Prostate gland (tissue), 2 donors: ENCODE measurements around the gene NOL3. TPM values are rescaled to one million over a fixed set of nuclear protein-coding genes. Genes with fewer than 3 reads are reported as not detected.

Source experiments
- DNase-seq: peaks from one replicate; pipeline ENCODE4 v3.0.0-alpha.2; 2019; ENCODE audit warnings: low spot score
- H3K27ac ChIP-seq, 2 donors: fragments of 200-600 bp; sonication (generic); 2 replicates each; pipeline ENCODE4 v1.5.1; 2017 to 2019
- H3K27me3 ChIP-seq: fragments of 200-600 bp; sonication (generic); replicated peaks from 2 replicates; pipeline ENCODE4 v1.5.1; 2019; ENCODE audit not compliant: insufficient read depth
- H3K36me3 ChIP-seq, 2 donors: fragments of 200-600 bp; sonication (generic); 1 replicate in 1 of 2; 2 replicates in 1 of 2; pipeline versions ENCODE4 v1.5.1 to v1.8.1; 2017 to 2019
- H3K4me1 ChIP-seq: fragments of 200-600 bp; sonication (generic); replicated peaks from 2 replicates; pipeline ENCODE4 v1.5.1; 2019
- H3K4me3 ChIP-seq, 2 donors: fragments of 200-600 bp; sonication (generic); 2 replicates each; pipeline ENCODE4 v1.5.1; 2017 to 2019
- H3K9me3 ChIP-seq: fragments of 200-600 bp; sonication (generic); 2 replicates; pipeline ENCODE4 v1.5.1; 2017
- CTCF ChIP-seq, 4 experiments: fragments of 200-600 bp in 2 of 4; fragments of 450-650 bp in 2 of 4; sonication (generic) in 2 of 4; IDR thresholded peaks; 1 replicate in 3 of 4; 2 replicates in 1 of 4; pipeline ENCODE4 v1.5.1; 2016 to 2019; ENCODE audit warnings: antibody characterized with exemption in 4 of 4, mild to moderate bottlenecking in 2 of 4, moderate library complexity in 2 of 4
- POLR2A ChIP-seq: fragments of 450-650 bp; IDR thresholded peaks from one replicate; pipeline ENCODE4 v1.6.1; 2016; ENCODE audit warnings: antibody characterized with exemption, mild to moderate bottlenecking
- POLR2AphosphoS5 ChIP-seq: sonication (generic); formaldehyde crosslinking; IDR thresholded peaks from one replicate; pipeline ENCODE4 v1.6.1; 2017; ENCODE audit warnings: antibody characterized with exemption
- WGBS: methylation state at CpG from one replicate; pipeline ENCODE4 v1.1.5; 2018; 5-methylcytosine and 5-hydroxymethylcytosine counted together
- intact Hi-C: fragments of 100-400 bp; cut with DNase I; formaldehyde crosslinking; loops from one replicate; pipeline ENCODE4 v1.14.2; 2022
- total RNA-seq, 2 donors: library from RNA; depleted of rRNA; stranded (reverse); fragments of >200 nt; gene quantifications; one replicate each; pipeline ENCODE4 v1.1.0, GENCODE V29; 2016

NOL3 gene
- total RNA-seq, 2 donors from 2014 or later = 60.8 to 129 TPM

GRCh38 chr16:67206838-67207248, 36.5 kb downstream of the NOL3 start:
- TF ChIP-seq POLR2AphosphoS5 (no peak), CTCF (IDR thresholded peaks at IDR 0.05) (no peak)
- Histone ChIP-seq H3K4me1 (no peaks in the 10 kb centered on the region), H3K27me3 (no peaks in the 10 kb centered on the region), H3K27ac (no peak overlapping the region), H3K9me3 (no peaks in the 10 kb centered on the region), H3K36me3 (peaks cover 0 to 9% of the 10 kb centered on the region in 2 donors), H3K4me3 (no peak overlapping the region)
- DNase-seq = no peak
- 93% methylated on average over 3 of the region's 3 CpGs for WGBS
- intact Hi-C loops = no loop called here

GRCh38 chr16:67207249-67208091, 37.1 kb downstream of the NOL3 start:
- no peaks in the 10 kb centered on the region for H3K4me1 ChIP-seq
- no peak overlapping the region for H3K27ac ChIP-seq
- no peaks in the 10 kb centered on the region for H3K9me3 ChIP-seq
- TF ChIP-seq POLR2A (no peak), CTCF (IDR thresholded peaks at IDR 0.05) (no peak)
- 73% methylated on average over 16 of the region's 21 CpGs for WGBS
- H3K36me3 ChIP-seq = peaks cover 0 to 3% of the 10 kb centered on the region in 2 donors
- no peak overlapping the region for H3K4me3 ChIP-seq
- intact Hi-C loops = no loop called here
- no peaks in the 10 kb centered on the region for H3K27me3 ChIP-seq
- DNase-seq = no peak

- intact Hi-C loops = no loop called here
- no peaks in the 10 kb centered on the region for H3K27me3 ChIP-seq
- H3K4me3 ChIP-seq = no peak overlapping the region
- H3K9me3 ChIP-seq = no peaks in the 10 kb centered on the region
- 90% methylated on average over 11 of the region's 11 CpGs for WGBS
- no peaks in the 10 kb centered on the region for H3K4me1 ChIP-seq
- H3K36me3 ChIP-seq = no peaks in the 10 kb centered on the region
- no peak overlapping the region for H3K27ac ChIP-seq
- DNase-seq = no peak
- TF ChIP-seq POLR2A (no peak), CTCF (IDR thresholded peaks at IDR 0.05) (no peak), POLR2AphosphoS5 (no peak)
Measured at GRCh38 chr16:67208154-67208896, 38.0 kb downstream of the NOL3 start.

GRCh38 chr16:67209565-67209964, 39.2 kb downstream of the NOL3 start:
- no peaks in the 10 kb centered on the region for H3K4me1 ChIP-seq
- no peaks in the 10 kb centered on the region for H3K36me3 ChIP-seq
- H3K27ac ChIP-seq = no peak overlapping the region
- WGBS = 93% methylated on average over 8 of the region's 8 CpGs
- no peaks in the 10 kb centered on the region for H3K9me3 ChIP-seq
- no peak for DNase-seq
- no peaks in the 10 kb centered on the region for H3K27me3 ChIP-seq
- intact Hi-C loops = no loop called here
- TF ChIP-seq POLR2AphosphoS5 = no peak
- TF ChIP-seq CTCF (IDR thresholded peaks at IDR 0.05) = no peak
- no peak for TF ChIP-seq POLR2A
- H3K4me3 ChIP-seq = no peak overlapping the region
